Right atrium auricular region (tissue), 2 donors: ENCODE results near the gene OLFM2. TPM values are rescaled to one million over a fixed set of nuclear protein-coding genes. Genes with fewer than 3 reads are reported as not detected.

Source experiments
- DNase-seq: peaks from one replicate; pipeline ENCODE4 v3.0.0-alpha.2; 2019; ENCODE audit warnings: low spot score
- H3K27ac ChIP-seq, 2 donors: fragments of 200-600 bp; sonication (generic); 1 replicate in 1 of 2; 2 replicates in 1 of 2; pipeline ENCODE4 v1.5.1; 2016 to 2019
- H3K27me3 ChIP-seq, 2 donors: fragments of 200-600 bp; sonication (generic); one replicate each; pipeline versions ENCODE4 v1.5.1 to v1.6.0; 2017 to 2019
- H3K36me3 ChIP-seq: fragments of 200-600 bp; sonication (generic); one replicate; pipeline ENCODE4 v1.5.1; 2016
- H3K4me1 ChIP-seq, 2 donors: fragments of 200-600 bp; sonication (generic); one replicate each; pipeline versions ENCODE4 v1.5.1 to v1.6.0; 2017 to 2019
- H3K4me3 ChIP-seq, 2 donors: fragments of 200-600 bp; sonication (generic); 1 replicate in 1 of 2; 2 replicates in 1 of 2; pipeline ENCODE4 v1.5.1; 2017 to 2019; ENCODE audit warnings: mild to moderate bottlenecking in 1 of 2, moderate library complexity in 1 of 2
- H3K9me3 ChIP-seq, 2 donors: fragments of 200-600 bp; sonication (generic); one replicate each; pipeline ENCODE4 v1.5.1; 2019
- CTCF ChIP-seq, 2 donors: fragments of 200-600 bp; sonication (generic); IDR thresholded peaks; one replicate each; pipeline ENCODE4 v1.5.1; 2019; ENCODE audit warnings: antibody characterized with exemption in 2 of 2
- total RNA-seq, 2 donors: library from RNA; depleted of rRNA; stranded (reverse); fragments of >200 nt; gene quantifications; one replicate each; pipeline ENCODE4 v1.1.0, GENCODE V29; 2016

The OLFM2 gene
- total RNA-seq, 2 donors from 2014 or later = 1.4 to 3.5 TPM

GRCh38 chr19:9941231-9941630 is 4.9 kb upstream of the OLFM2 start:
- H3K27me3 ChIP-seq = no peaks in the 10 kb centered on the region
- no peak overlapping the region for H3K27ac ChIP-seq
- no peak for TF ChIP-seq CTCF (IDR thresholded peaks at IDR 0.05)
- H3K4me1 ChIP-seq = peaks cover 0 to 10% of the 10 kb centered on the region in 2 donors
- no peaks in the 10 kb centered on the region for H3K36me3 ChIP-seq
- peaks cover 0 to 11% of the 10 kb centered on the region in 2 donors for H3K9me3 ChIP-seq
- no peak overlapping the region for H3K4me3 ChIP-seq
- no peak for DNase-seq

GRCh38 chr19:9940778-9941177 is 4.5 kb upstream of the OLFM2 start:
- H3K36me3 ChIP-seq = no peaks in the 10 kb centered on the region
- no peak overlapping the region for H3K27ac ChIP-seq
- peaks cover 2 to 3% of the 10 kb centered on the region in 2 donors for H3K27me3 ChIP-seq
- no peak for TF ChIP-seq CTCF (IDR thresholded peaks at IDR 0.05)
- H3K9me3 ChIP-seq = peaks cover 0 to 11% of the 10 kb centered on the region in 2 donors
- no peak overlapping the region for H3K4me3 ChIP-seq
- H3K4me1 ChIP-seq = peaks cover 0 to 10% of the 10 kb centered on the region in 2 donors
- no peak for DNase-seq

GRCh38 chr19:9939301-9939913 is 3.1 kb upstream of the OLFM2 start:
- no peak for TF ChIP-seq CTCF (IDR thresholded peaks at IDR 0.05)
- Histone ChIP-seq H3K27me3 (peaks cover 5 to 8% of the 10 kb centered on the region in 2 donors), H3K27ac (no peak overlapping the region)

GRCh38 chr19:9937001-9937411 is 691 bp upstream of the OLFM2 start:
- peaks cover 0 to 5% of the 10 kb centered on the region in 2 donors for H3K9me3 ChIP-seq
- H3K36me3 ChIP-seq = no peaks in the 10 kb centered on the region
- H3K27me3 ChIP-seq = peaks cover 5 to 12% of the 10 kb centered on the region in 2 donors
- no peak for DNase-seq
- H3K4me3 ChIP-seq = peak overlapping the region in 1 of 2 donors; percentile 47
- no peak for TF ChIP-seq CTCF (IDR thresholded peaks at IDR 0.05)
- no peak overlapping the region for H3K27ac ChIP-seq
- H3K4me1 ChIP-seq = peaks cover 0 to 27% of the 10 kb centered on the region in 2 donors

More at GRCh38 chr19:9939301-9939913, 3.1 kb upstream of the OLFM2 start:
- Histone ChIP-seq H3K4me1 (peaks cover 0 to 24% of the 10 kb centered on the region in 2 donors), H3K9me3 (peaks cover 0 to 11% of the 10 kb centered on the region in 2 donors), H3K4me3 (no peak overlapping the region), H3K36me3 (no peaks in the 10 kb centered on the region)
- no peak for DNase-seq

- Histone ChIP-seq H3K9me3 (no peaks in the 10 kb centered on the region), H3K4me1 (peaks cover 0 to 27% of the 10 kb centered on the region in 2 donors), H3K27me3 (peaks cover 5 to 12% of the 10 kb centered on the region in 2 donors), H3K36me3 (no peaks in the 10 kb centered on the region), H3K4me3 (peak overlapping the region; percentile 15 to 47), H3K27ac (no peak overlapping the region)
- no peak for DNase-seq
- no peak for TF ChIP-seq CTCF (IDR thresholded peaks at IDR 0.05)
These were observed 599 bp downstream of the OLFM2 start for GRCh38 chr19:9935506-9936325.
